Hepatocyte (in vitro differentiated cells): ENCODE measurements around the gene ITPR2.

Source experiments
- CTCF ChIP-seq: fragments of 200-600 bp; sonication (generic); IDR thresholded peaks from 2 replicates; pipeline ENCODE4 v1.5.1; 2016; ENCODE audit warnings: antibody characterized with exemption, mild to moderate bottlenecking; ENCODE audit not compliant: poor library complexity
- EZH2 ChIP-seq: fragments of 200-600 bp; sonication (generic); IDR thresholded peaks from 2 replicates; pipeline ENCODE4 v1.6.1; 2016; ENCODE audit warnings: antibody characterized with exemption, mild to moderate bottlenecking, borderline replicate concordance
- EZH2phosphoT487 ChIP-seq: fragments of 200-600 bp; sonication (generic); IDR thresholded peaks from one replicate; pipeline ENCODE4 v1.6.1; 2018; ENCODE audit warnings: antibody characterized with exemption, mild to moderate bottlenecking, low read depth, moderate library complexity; ENCODE audit not compliant: unreplicated experiment, severe bottlenecking

GRCh38 chr12:26725276-26725916, 107.6 kb downstream of the ITPR2 start:
- TF ChIP-seq CTCF = no peak
- no peak for TF ChIP-seq EZH2phosphoT487
- TF ChIP-seq EZH2 = no peak
